Stomach (tissue), 4 donors: ENCODE measurements around the gene ROBO1.

Experiments used
- EP300 ChIP-seq: sonication (generic); formaldehyde crosslinking; IDR thresholded peaks from one replicate; pipeline ENCODE4 v1.6.1; 2017; ENCODE audit warnings: antibody characterized with exemption
- POLR2A ChIP-seq, 4 donors: fragments of 450-650 bp; IDR thresholded peaks; one replicate each; pipeline ENCODE4 v1.6.1; 2016; ENCODE audit warnings: antibody characterized with exemption in 4 of 4, control low read depth in 2 of 4, mild to moderate bottlenecking in 1 of 4, moderate library complexity in 1 of 4
- POLR2AphosphoS5 ChIP-seq, 3 donors: sonication (generic); formaldehyde crosslinking; IDR thresholded peaks; one replicate each; pipeline ENCODE4 v1.6.1; 2016; ENCODE audit warnings: antibody characterized with exemption in 3 of 3
- TF ChIP-seq, protein P1 (sequence below), 7 experiments: fragments of 450-650 bp in 4 of 7; fragments of 200-600 bp in 3 of 7; sonication (generic) in 3 of 7; IDR thresholded peaks; one replicate each; pipeline ENCODE4 v1.5.1; 2016 to 2019; ENCODE audit warnings: antibody characterized with exemption in 7 of 7, control low read depth in 2 of 7, mild to moderate bottlenecking in 1 of 7

DNA sequence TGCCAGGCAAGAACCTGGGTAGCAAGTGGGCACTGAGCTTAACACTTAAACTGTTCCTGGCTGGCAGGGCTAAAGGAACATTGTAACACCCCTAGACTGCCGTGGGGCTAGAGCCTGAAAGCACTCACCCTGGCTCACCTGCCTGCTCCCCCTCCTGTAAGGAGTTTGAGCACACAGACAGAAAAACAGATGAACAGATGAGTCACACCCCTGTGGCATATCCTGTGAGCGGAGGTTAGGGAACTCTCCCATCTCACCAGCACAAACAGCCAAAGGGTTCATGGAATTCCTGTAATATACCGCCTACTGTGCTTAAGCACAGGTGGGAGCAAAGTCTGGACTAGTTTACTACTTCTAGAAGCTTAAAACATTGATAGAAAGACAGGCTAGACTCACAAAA lies 300.1 kb downstream of the ROBO1 start:
- TF ChIP-seq, protein P1, sequence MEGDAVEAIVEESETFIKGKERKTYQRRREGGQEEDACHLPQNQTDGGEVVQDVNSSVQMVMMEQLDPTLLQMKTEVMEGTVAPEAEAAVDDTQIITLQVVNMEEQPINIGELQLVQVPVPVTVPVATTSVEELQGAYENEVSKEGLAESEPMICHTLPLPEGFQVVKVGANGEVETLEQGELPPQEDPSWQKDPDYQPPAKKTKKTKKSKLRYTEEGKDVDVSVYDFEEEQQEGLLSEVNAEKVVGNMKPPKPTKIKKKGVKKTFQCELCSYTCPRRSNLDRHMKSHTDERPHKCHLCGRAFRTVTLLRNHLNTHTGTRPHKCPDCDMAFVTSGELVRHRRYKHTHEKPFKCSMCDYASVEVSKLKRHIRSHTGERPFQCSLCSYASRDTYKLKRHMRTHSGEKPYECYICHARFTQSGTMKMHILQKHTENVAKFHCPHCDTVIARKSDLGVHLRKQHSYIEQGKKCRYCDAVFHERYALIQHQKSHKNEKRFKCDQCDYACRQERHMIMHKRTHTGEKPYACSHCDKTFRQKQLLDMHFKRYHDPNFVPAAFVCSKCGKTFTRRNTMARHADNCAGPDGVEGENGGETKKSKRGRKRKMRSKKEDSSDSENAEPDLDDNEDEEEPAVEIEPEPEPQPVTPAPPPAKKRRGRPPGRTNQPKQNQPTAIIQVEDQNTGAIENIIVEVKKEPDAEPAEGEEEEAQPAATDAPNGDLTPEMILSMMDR (IDR thresholded peaks at IDR 0.05) = no peak
- TF ChIP-seq EP300 = no peak
- no peak for TF ChIP-seq POLR2A (IDR thresholded peaks at IDR 0.05)
- no peak for TF ChIP-seq POLR2AphosphoS5 (IDR thresholded peaks at IDR 0.05)
